HepG2 (cell line): ENCODE data around the gene CYP2W1. TPM values are rescaled to one million over a fixed set of nuclear protein-coding genes. Genes with fewer than 3 reads are reported as not detected.

Source experiments
- ATF7-NPFF ChIP-seq: sonication (generic); formaldehyde crosslinking; IDR thresholded peaks from 2 replicates; pipeline ENCODE4 v1.8.1; 2023; ENCODE audit warnings: mild to moderate bottlenecking, low read depth, missing genetic modification reagents, moderate library complexity
- CC2D1A ChIP-seq: sonication (generic); formaldehyde crosslinking; IDR thresholded peaks from 2 replicates; pipeline ENCODE4 v1.8.1; 2023; ENCODE audit warnings: mild to moderate bottlenecking, missing genetic modification reagents
- CENPX ChIP-seq: sonication (generic); formaldehyde crosslinking; IDR thresholded peaks from 2 replicates; pipeline ENCODE4 v1.9.0; 2021; ENCODE audit warnings: mild to moderate bottlenecking, missing genetic modification reagents, moderate library complexity
- ELF3 ChIP-seq: IDR thresholded peaks from 2 replicates; pipeline ENCODE4 v1.6.1; 2016; ENCODE audit warnings: missing genetic modification reagents, missing compliant biosample characterization
- GMEB1 ChIP-seq: sonication (generic); formaldehyde crosslinking; IDR thresholded peaks from 2 replicates; pipeline ENCODE4 v1.5.1; 2020; ENCODE audit warnings: missing genetic modification reagents, mild to moderate bottlenecking, borderline replicate concordance
- GMEB2 ChIP-seq: IDR thresholded peaks from 2 replicates; pipeline ENCODE4 v1.6.1; 2016; ENCODE audit warnings: missing biosample characterization, missing genetic modification reagents, low read depth
- HNRNPUL1 ChIP-seq: fragments of 200-400 bp; formaldehyde crosslinking; IDR thresholded peaks from 2 replicates; pipeline ENCODE4 v1.6.1; 2017; ENCODE audit warnings: low read depth, mild to moderate bottlenecking, low read length, moderate library complexity
- HOXA9 ChIP-seq: sonication (generic); formaldehyde crosslinking; IDR thresholded peaks from 2 replicates; pipeline ENCODE4 v1.8.1; 2022; ENCODE audit warnings: missing genetic modification reagents, mild to moderate bottlenecking, moderate library complexity, borderline replicate concordance
- IRF2 ChIP-seq: IDR thresholded peaks from 2 replicates; pipeline ENCODE4 v1.6.1; 2018; ENCODE audit warnings: missing genetic modification reagents, missing compliant biosample characterization
- MYC ChIP-seq: sonication (generic); formaldehyde crosslinking; IDR thresholded peaks from 2 replicates; pipeline ENCODE4 v1.9.0; 2021; ENCODE audit warnings: missing genetic modification reagents, borderline replicate concordance
- PAXIP1 ChIP-seq: sonication (generic); formaldehyde crosslinking; conservative IDR thresholded peaks from 2 replicates; pipeline ENCODE4 v1.4.0; 2020; ENCODE audit warnings: mild to moderate bottlenecking, missing genetic modification reagents, moderate library complexity
- POGK ChIP-seq: sonication (generic); formaldehyde crosslinking; conservative IDR thresholded peaks from 2 replicates; pipeline ENCODE4 v1.8.0; 2022; ENCODE audit warnings: mild to moderate bottlenecking, moderate library complexity, missing genetic modification reagents
- SATB2 ChIP-seq: sonication (generic); formaldehyde crosslinking; IDR thresholded peaks from 2 replicates; pipeline ENCODE4 v1.5.0; 2020; ENCODE audit warnings: missing genetic modification reagents
- SOX6 ChIP-seq, 2 experiments: fragments of 450-650 bp in 1 of 2; sonication (generic) in 1 of 2; formaldehyde crosslinking in 1 of 2; IDR thresholded peaks; 2 replicates each; pipeline versions ENCODE4 v1.4.0 to v1.6.1; 2017 to 2020; ENCODE audit warnings: antibody characterized with exemption in 1 of 2, mild to moderate bottlenecking in 1 of 2, missing genetic modification reagents in 1 of 2
- ZNF367 ChIP-seq: sonication (generic); formaldehyde crosslinking; IDR thresholded peaks from 2 replicates; pipeline ENCODE4 v1.4.0; 2020; ENCODE audit warnings: missing genetic modification reagents, borderline replicate concordance
- ZNF747 ChIP-seq: sonication (generic); formaldehyde crosslinking; IDR thresholded peaks from 2 replicates; pipeline ENCODE4 v1.8.1; 2023; ENCODE audit warnings: missing genetic modification reagents, mild to moderate bottlenecking, borderline replicate concordance
- ZNF772 ChIP-seq: sonication (generic); formaldehyde crosslinking; IDR thresholded peaks from 2 replicates; pipeline ENCODE4 v1.5.0; 2020; ENCODE audit warnings: mild to moderate bottlenecking, missing genetic modification reagents
- ZNF777 ChIP-seq: sonication (generic); formaldehyde crosslinking; IDR thresholded peaks from 2 replicates; pipeline ENCODE4 v1.4.0; 2020; ENCODE audit warnings: missing genetic modification reagents
- ZNF878 ChIP-seq: sonication (generic); formaldehyde crosslinking; IDR thresholded peaks from 2 replicates; pipeline ENCODE4 v1.8.1; 2023; ENCODE audit warnings: mild to moderate bottlenecking, missing genetic modification reagents, moderate library complexity
- ZNF891 ChIP-seq: sonication (generic); formaldehyde crosslinking; IDR thresholded peaks from 2 replicates; pipeline ENCODE4 v1.5.0; 2020; ENCODE audit warnings: mild to moderate bottlenecking, missing genetic modification reagents
- polyA plus RNA-seq, 8 experiments: library from polyadenylated mRNA; depleted of rRNA in 3 of 8; stranded (reverse) in 7 of 8; unstranded in 1 of 8; fragments of >200 nt; fragmentation: Illumina TruSeq in 4 of 8; extraction: Trizol in 4 of 8; gene quantifications; 2 replicates each; pipeline versions ENCODE4 v1.2.1 to v1.2.3, GENCODE V29; 2011 to 2016; ENCODE audit warnings: low read depth in 4 of 8, missing spikeins in 1 of 8, mixed read lengths in 1 of 8; ENCODE audit not compliant: insufficient read depth in 1 of 8
- total RNA-seq, 5 experiments: library from RNA; depleted of rRNA; stranded (reverse); fragments of >200 nt; fragmentation: Illumina TruSeq; extraction: Trizol; gene quantifications; 2 replicates each; pipeline ENCODE4 v1.2.3, GENCODE V29; 2016; ENCODE audit warnings: low read depth in 1 of 5

The CYP2W1 gene
- total and polyA plus RNA-seq, 2 of the 13 experiments (the other 11 are each of a cell fraction or from before 2014, with no cell fraction given): 19.5 to 31.7 TPM

GRCh38 chr7:963236-964078 is 19.5 kb upstream of the CYP2W1 start (continued):
- TF ChIP-seq ZNF777 (peak; percentile 70), HNRNPUL1 (no peak), SOX6 (IDR thresholded peaks at IDR 0.05) (no peak), SOX6 (CRISPR knock-in tag; IDR thresholded peaks at IDR 0.05) (0 out of 2 replicates have a peak, but pooled peaks have one; percentile 17), ZNF878 (CRISPR knock-in tag) (no peak; the same call in 1 of the 2 replicates), POGK (CRISPR knock-in tag) (0 out of 2 replicates have a peak, but pooled peaks have one; percentile 18), HOXA9 (CRISPR knock-in tag) (no peak), ZNF367 (CRISPR knock-in tag) (no peak), CC2D1A (CRISPR knock-in tag) (no peak), GMEB2 (CRISPR knock-in tag) (no peak), ZNF891 (CRISPR knock-in tag) (0 out of 2 replicates have a peak, but pooled peaks have one; percentile 10), ZNF772 (0 out of 2 replicates have a peak, but pooled peaks have one; percentile 5), CENPX (CRISPR knock-in tag) (no peak), SATB2 (CRISPR knock-in tag) (no peak), PAXIP1 (CRISPR knock-in tag) (no peak), IRF2 (peak; percentile 27; the same call in 1 of the 2 replicates), ELF3 (0 out of 2 replicates have a peak, but pooled peaks have one; percentile 23), GMEB1 (peak; percentile 14; the same call in 1 of the 2 replicates), ATF7-NPFF (peak; percentile 50; the same call in 1 of the 2 replicates), ZNF747 (CRISPR knock-in tag) (no peak), MYC (peak; percentile 62; the same call in 1 of the 2 replicates)
